Measurements from ENCODE around the gene CUEDC1.

DNA sequence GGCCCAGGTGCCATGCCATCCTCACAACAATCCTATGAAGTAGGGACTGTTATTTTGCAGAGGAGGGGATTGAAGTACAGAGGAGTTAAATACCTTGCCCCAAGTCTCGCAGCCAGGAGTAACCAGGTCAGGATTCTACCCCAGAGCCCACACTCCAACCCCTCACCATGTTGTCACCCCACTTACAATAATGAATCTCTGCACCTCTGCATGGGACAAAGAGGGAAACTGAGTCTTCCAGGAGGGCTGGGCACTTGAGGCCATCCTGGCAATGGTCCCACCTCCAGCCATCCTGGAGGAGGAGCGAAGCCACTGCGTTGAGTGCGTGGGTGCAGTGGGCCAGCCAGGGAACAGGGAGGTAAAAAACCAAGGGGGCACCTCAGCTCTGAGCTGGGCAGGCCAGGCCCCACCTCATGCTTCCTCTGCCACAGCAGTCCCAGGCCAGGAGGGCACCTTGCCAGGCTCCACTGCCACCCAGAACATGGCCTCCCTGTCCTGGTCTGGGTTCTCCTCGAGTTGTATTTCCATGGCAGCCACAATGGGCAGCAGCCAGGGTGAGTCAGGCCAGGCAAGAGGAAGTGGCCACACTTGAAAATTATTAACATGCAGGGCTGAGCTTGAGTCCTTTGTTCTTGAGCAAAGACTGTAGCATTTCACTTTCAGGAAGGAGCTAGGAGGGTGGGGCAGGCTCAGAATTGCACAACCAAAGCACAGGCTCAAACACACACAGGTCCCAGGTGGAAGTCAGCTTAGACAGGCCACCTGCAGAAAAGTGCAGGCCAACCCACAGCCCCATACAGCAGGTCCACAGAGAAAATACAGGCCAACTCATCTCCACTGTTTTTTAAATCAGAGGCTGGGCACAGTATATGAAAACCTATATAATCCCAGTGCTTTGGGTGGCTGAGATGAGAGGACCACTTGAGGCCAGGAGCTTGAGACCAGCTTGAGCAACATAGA is 52.1 kb downstream of the CUEDC1 start:
- TF ChIP-seq EZH2 (IDR thresholded peaks at IDR 0.05; ENCODE audit: insufficient read depth, poor library complexity, severe bottlenecking) (no peak), EZH2phosphoT487 (IDR thresholded peaks at IDR 0.05; ENCODE audit: insufficient read depth, low read depth) (no peak)
